ENCODE results near the gene TALDO1.

The TALDO1 gene

DNA sequence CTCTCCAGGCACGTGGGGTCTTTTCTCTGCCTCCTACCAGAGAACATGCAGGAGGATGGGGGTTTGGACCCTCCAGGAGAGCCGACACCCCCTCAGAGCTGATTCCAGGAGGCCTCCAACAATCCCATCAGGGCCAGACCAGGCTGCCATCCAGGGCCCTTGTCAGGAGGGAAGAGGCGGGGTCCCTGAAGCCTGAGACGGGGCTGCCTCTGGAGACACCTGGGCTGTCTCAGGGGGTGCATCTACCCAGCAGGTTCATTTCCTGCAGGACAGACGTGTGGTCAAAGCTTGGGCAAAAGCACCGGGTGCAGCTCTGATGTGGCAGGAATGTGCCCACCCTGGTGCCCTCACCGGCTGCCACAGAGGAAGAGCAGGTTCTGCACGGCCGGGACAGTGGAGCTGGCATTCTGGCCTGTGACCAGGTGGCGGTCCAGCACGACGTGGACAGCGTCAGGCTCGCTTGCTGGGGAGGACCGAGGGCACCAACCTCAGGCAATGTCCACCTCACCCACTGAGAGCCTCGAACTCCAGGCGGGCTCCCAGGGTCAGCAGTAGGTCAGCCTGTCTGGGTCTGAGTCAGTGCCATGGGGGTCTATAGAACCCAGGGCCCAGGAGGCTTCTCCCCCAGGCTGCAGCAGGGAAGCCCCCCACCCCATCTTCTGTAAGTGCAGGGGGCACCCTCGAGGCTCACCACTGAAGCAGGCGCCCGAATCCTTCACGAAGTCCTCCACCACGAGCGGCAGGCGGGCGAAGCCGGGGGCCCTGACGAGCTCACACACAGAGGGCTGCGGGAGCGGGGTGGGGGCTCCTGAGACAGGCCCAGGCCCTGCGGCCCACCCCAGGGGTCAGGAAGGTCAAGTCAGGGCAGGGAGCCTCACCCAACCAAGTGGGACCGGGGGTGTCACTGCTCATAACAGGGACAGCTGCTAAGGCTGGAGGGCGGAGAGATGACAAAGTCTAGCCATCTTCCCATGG, 23.7 kb downstream of the TALDO1 start:
- no peak for DNase-seq

DNA sequence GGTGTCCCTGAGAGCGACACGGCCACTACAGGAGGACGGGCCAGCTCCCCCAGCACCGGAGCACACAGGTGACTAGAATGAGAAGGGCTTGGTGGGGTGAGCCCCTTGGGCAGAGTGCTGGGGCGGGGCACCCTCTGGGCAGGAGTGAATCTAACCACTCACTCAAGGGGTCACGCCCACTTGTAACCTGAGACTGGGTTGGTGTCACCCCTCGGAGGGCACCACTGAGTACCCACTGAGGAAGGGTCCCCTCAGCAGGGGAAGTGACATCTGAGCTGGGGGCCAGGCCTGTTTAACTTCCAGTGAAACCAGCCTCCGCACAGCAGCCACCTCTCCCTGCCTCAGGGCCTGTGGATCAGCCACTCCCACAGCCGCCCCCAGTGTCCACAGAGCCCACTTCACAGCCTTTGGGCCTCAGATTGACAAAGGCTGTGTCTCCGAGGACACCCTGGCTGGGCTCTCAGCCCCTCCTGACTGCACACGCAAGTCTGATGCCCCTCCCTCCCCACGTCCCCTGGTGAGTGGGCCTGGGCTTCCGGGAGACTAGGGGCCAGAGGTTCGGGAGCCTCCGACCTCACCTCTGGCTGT, 24.4 kb downstream of the TALDO1 start:
- no peak for DNase-seq

- no peak for DNase-seq
Measured at GRCh38 chr11:772429-773390, 25.4 kb downstream of the TALDO1 start.

DNA sequence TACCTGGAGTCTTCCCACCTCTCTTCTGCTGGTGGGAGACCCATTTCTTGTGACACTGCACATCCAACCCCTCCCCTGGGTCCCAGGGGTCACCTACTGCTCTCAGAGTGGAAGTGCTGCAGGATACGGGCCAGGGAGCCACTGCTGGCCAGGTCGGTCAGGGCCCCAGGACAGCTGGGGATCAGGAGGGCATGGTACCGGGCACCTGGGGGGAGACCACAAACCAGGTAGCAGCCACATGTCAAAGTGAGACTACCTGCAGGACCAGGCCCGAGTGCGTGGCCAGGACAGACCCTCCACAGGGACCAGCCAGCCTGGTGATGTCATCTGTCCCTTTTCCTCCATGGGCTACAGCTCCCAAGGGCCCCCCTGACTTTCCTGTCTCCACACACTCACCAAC, 26.2 kb downstream of the TALDO1 start:
- DNase-seq: no peak

- no peak for DNase-seq
Measured at GRCh38 chr11:773830-774229, 26.6 kb downstream of the TALDO1 start.

DNA sequence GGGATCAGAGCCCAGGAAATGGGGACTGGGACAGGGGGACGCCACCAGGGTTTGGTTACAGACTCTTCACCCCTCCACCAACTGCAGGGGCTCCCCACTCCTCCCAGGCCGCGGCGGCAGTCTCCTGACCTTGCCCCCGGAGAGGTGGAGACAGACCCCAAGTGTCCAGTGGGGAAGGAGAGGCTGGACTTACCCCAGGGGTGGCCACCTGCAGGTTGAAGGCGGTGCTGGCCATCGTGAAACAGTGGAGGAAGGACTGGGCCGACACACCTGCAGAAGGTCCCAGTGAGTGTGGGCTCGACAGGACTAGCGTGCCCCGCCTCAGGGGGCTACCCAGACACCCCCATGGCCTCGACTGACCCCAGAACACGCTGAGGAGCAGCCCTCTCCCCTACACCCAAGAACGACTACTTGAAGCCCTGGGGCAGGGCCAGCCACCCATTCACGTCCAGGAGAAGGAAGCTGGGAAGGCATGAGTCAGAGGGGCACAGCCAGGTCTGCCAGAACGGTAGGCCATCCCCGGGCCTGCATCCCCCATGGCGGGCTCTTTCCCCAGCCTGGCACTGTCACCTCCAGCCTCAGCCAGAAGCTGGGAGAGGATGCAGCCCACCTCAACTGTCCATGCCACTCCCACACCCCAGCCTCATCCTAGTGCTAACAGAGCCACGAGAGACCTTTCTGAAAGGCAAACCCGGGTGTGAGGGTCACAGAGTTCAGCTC, 27.8 kb downstream of the TALDO1 start:
- DNase-seq: no peak

GRCh38 chr11:776263-776560, 28.9 kb downstream of the TALDO1 start:
- DNase-seq: no peak

GRCh38 chr11:776561-777287, 29.5 kb downstream of the TALDO1 start:
- peak; percentile 36 for DNase-seq

DNA sequence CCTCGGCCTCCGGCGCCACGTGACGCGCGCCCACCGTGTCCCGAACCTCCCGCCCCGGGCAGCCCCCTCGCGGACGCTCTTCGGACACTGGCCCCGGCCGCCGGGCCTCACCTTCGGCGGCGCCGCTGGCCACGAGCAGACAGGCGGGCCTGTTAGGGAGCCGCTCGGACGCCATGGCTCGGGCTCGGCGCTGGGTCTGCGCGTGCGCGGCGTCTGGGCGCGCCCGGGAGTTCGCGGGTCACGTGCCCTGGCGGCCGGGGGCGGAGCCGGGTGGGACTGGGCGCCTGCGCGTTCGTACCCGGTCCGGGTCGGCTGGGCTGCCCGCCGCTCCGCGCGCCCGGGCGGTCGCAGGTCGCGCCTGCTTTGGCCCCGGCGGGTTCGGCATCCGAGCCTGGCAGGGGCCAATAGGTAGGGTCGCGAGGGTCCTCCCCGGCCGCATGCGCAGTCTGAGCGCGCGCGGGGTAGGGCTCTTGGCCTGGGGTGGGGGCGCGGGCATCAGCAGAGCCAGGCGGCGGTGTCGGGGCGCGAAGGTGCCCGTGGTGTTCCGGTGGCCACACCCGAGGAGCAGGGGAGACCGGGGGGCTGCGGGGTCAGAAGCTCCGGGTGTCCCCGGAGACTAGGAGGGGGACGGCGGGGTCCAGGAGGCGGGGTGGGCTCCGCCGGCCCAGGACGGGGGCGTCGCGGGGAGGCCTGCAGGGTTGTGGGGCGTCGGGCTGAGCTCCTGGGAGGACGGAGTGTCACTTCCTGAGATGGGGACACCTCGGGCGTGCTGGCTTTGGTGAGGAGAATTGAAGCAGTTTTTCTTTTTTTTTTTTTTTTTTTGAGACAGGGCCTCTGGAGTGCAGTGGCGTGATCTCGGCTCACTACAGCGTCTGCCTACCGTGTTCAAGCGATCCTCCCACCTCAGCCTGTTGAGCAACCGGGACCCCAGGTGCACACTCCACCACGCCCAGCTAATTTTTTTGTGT, 30.3 kb downstream of the TALDO1 start, which contains the start of gene GATD1:
Gene GATD1, minus strand, starts transcription at position 200 of the 968 bp plus-strand sequence. Its CDS starts 25 bp downstream, at position 175.
- DNase-seq: peak; percentile 92

- no peak for DNase-seq
Measured at GRCh38 chr11:778976-779954, 32.0 kb downstream of the TALDO1 start.

- no peak for DNase-seq
Measured at GRCh38 chr11:779955-780532, 32.8 kb downstream of the TALDO1 start.

DNA sequence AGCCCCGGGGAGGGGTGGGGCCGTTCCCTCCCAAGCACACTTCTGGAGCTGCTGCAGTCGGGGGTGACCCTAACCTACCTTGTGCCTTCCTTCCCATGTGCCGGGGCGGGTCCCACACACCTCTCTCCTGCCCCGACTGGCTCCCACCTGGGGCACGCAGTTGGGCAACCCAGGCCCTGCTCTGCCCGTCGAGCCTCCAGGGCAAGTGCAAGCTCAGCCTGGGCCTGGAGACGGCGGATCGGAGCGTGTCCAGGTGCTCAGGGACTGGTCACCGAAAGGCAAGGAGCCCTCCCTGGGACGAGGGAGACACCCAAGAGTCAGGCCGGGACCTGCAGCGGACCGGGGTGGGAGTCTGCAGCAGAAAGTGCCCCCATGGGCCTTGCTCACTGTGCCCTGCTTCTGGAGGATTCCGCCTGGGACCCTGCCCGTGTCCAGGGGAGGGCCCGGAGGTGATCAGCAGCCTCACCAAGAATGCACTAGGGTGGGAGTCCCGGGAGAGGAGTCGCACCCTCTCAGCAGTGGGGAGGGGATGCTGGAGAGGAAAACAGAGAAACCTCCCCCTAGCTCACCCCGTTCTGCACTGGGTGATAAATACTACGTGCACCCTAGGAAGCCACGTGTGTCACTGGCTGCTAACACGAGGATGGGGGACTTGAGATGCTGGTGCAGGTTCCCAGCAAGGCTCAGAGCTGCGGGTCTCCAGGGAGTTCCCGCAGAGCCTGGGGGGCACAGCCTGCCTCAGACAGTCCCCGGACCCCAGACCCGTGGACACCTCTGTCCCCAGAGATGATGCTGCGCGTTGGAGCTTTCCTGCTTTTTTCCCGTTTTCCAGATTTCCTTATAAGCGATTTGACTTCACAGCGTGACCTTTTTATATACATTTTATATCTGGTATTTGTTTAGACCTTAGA, 35.3 kb downstream of the TALDO1 start:
- DNase-seq: no peak

DNA sequence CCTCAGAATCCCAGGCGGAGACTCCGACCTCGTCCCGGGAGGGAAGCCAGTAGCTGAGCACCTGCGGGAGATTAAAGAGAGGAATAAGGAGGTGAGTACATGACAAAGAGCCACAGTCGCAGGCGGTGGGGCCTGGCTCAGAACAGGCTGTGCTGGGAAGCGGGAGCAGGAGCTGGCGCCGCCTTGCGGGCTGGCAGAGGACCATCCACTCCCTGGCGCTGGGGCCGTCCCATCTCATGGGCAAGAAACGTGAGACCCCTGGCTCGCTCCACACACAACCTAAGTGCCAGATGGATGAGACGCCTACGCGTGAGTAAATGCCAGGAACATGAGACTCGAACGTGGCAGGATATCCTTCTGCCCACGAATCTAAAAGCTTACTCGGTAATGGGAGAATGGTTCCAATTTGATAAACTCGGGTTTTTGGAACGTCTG, 36.3 kb downstream of the TALDO1 start:
- DNase-seq: no peak

DNA sequence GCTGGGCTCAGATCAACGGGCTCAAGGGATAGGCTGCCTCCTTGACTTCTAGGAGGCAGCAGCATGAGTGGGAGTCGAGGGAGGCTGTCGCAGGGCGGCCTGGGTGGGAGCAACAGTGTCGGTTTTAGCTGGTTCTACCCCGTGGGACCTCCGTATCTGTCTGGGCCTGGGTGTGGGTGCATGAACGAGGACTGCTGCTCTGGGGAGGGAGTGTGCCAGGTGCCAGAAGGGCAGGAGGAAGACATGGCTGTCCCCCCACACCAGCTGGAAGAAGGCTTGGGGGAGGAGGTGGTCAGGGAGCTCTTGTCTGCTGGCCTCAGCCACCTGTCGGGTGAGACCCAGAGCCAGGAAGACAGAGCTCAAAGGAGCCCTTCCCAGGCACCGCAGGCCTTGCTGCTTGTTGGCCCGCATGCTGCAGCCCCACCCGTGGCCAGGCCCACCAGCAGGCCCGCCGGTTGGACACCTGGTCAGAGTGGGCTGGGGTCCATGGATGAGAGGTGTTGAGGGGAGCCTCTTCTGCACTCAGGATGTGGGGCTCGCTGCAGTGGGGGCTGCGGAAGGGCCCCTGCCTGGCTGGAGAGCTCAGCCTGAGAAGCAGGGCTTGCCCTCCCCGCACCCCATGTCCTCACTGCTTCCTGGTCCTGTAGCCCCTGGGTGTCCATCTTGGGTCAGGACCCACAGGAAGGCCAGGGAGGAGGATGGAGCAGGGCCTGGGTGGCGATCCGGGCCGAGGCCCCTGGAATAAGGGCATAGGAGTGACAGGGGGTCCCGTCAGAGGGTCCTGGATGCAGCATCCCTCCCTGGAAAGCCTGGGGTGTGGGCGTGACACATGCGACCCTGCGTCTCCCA, 39.2 kb downstream of the TALDO1 start:
- no peak for DNase-seq

DNA sequence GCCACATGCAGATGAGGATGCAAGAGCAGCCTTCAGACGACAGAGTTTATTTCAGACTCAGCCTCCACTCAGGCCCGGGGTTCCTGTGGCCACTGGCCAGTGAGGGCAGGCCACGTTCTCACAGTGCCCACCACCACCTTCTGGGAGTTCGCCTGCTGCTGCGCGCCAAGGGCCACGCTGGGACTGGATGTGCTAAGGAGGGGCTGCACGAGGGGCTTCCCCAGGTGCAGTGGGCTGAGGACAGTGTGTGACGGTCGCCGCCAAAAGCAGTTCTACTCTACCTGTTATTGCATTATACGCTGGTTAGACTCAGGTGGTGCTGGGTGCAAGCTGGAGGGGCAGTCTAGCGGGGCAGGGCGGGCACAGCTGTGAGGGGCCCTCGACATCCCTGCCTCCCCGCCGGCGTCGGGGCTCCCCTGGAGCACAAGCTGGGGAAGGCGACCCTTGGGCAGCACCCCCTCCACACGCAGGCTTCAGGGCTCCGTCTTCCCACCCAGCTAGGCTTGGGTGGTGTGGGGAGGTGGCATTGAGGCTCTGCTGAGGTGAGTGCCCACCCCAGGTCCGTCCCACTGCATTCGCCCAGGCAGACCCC, 39.9 kb downstream of the TALDO1 start:
- DNase-seq: no peak

DNA sequence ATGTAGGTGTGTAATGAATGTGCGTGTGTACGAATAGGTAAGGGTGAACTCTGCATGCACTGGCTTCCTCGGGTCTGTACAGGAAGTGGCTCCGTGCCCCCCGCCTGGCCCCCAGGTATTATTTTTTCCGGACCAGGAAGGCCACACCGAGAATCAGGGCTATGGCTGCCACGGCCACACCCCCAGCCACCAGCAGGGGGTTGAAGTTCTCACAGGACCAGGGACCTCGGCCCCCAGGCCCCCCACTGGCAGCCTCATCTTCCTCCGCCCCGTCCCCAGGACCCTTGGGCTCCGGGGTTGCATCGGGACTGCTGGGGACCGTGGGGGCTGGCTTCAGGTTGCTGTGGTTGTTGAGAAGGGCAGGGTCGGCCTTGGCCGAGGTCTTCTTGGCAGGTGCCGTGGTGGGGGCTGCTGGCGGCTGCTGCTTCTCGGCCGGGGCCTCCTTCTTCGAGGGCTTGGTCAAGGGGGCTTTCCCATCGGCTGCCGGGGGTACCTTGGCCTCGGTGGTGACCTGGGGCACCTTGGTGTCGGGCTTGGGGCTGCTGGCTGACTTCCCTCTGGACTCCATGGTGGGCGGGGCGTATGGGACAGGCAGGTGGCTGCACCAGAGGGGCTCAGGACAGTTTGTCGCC, 40.9 kb downstream of the TALDO1 start:
- DNase-seq: no peak

Data from NCI-H345 (cell line).